ENCODE data around the gene LRRC8C.

The LRRC8C gene

GRCh38 chr1:89681045-89681729, 48.3 kb downstream of the LRRC8C start:
- Histone ChIP-seq H3K36me3 (replicated peaks) (no peaks in the 10 kb centered on the region), H3K4me1 (peaks cover 12% of the 10 kb centered on the region), H3K9me3 (no peaks in the 10 kb centered on the region), H3K4me3 (no peak overlapping the region), H3K27me3 (ENCODE audit: low read depth) (no peaks in the 10 kb centered on the region)
- DNase-seq (ENCODE audit: low spot score in 2 of 2), result no peak
- in situ Hi-C loops (cut with MboI; ENCODE audit: low sequenced_read_pairs), result no loop called here

- H3K36me3 ChIP-seq (replicated peaks), result no peaks in the 10 kb centered on the region
- no peak for DNase-seq (ENCODE audit: low spot score in 2 of 2)
- H3K4me1 ChIP-seq, result peaks cover 6% of the 10 kb centered on the region
- in situ Hi-C loops (cut with MboI; ENCODE audit: low sequenced_read_pairs), result no loop called here
- no peaks in the 10 kb centered on the region for H3K9me3 ChIP-seq
- H3K27me3 ChIP-seq (ENCODE audit: low read depth), result no peaks in the 10 kb centered on the region
- H3K4me3 ChIP-seq, result no peak overlapping the region
Observed at GRCh38 chr1:89682611-89683010, 49.7 kb downstream of the LRRC8C start.

GRCh38 chr1:89685461-89685860, 52.5 kb downstream of the LRRC8C start:
- in situ Hi-C loops (cut with MboI; ENCODE audit: low sequenced_read_pairs), result no loop called here
- DNase-seq (ENCODE audit: low spot score in 2 of 2), result no peak

DNA sequence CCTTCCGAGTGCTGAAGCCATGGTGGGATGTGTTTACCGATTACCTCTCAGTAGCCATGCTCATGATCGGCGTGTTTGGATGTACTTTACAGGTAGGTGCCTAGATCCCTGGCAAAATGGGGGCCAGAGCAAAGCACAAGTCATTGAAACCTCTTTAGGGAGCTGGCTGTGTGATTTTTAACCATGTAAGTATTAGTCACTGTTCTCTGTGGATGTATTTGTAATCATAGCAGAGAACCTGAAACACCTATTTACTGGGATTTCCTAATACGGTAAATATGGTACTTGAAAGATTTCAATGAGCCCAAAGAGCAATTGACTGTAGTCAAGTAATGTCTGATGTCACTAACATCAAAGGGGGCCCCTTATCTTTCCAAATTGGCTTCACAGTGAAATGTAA, 53.6 kb downstream of the LRRC8C start:
- H3K4me1 ChIP-seq, result no peaks in the 10 kb centered on the region
- no peaks in the 10 kb centered on the region for H3K27me3 ChIP-seq (ENCODE audit: low read depth)
- H3K36me3 ChIP-seq (replicated peaks), result no peaks in the 10 kb centered on the region
- no peak overlapping the region for H3K4me3 ChIP-seq
- in situ Hi-C loops (cut with MboI; ENCODE audit: low sequenced_read_pairs), result no loop called here
- no peak for DNase-seq (ENCODE audit: low spot score in 2 of 2)
- no peaks in the 10 kb centered on the region for H3K9me3 ChIP-seq

More at GRCh38 chr1:89685461-89685860, 52.5 kb downstream of the LRRC8C start:
- Histone ChIP-seq H3K27me3 (ENCODE audit: low read depth) (no peaks in the 10 kb centered on the region), H3K9me3 (no peaks in the 10 kb centered on the region), H3K4me1 (no peaks in the 10 kb centered on the region), H3K4me3 (no peak overlapping the region), H3K36me3 (replicated peaks) (no peaks in the 10 kb centered on the region)

GRCh38 chr1:89687254-89687653, 54.3 kb downstream of the LRRC8C start:
- H3K36me3 ChIP-seq (replicated peaks), result no peaks in the 10 kb centered on the region
- no peaks in the 10 kb centered on the region for H3K27me3 ChIP-seq (ENCODE audit: low read depth)
- H3K9me3 ChIP-seq, result no peaks in the 10 kb centered on the region
- H3K4me3 ChIP-seq, result no peak overlapping the region
- in situ Hi-C loops (cut with MboI; ENCODE audit: low sequenced_read_pairs), result no loop called here
- no peak for DNase-seq (ENCODE audit: low spot score in 2 of 2)
- H3K4me1 ChIP-seq, result peaks cover 4% of the 10 kb centered on the region; the same call in 1 of the 2 replicates

- Histone ChIP-seq H3K27me3 (ENCODE audit: low read depth) (no peaks in the 10 kb centered on the region), H3K36me3 (replicated peaks) (no peaks in the 10 kb centered on the region), H3K4me3 (no peak overlapping the region), H3K4me1 (peaks cover 11% of the 10 kb centered on the region), H3K9me3 (no peaks in the 10 kb centered on the region)
- in situ Hi-C loops (cut with MboI; ENCODE audit: low sequenced_read_pairs), result no loop called here
- DNase-seq (ENCODE audit: low spot score in 2 of 2), result no peak
Observed at GRCh38 chr1:89688607-89689006, 55.7 kb downstream of the LRRC8C start.

- peaks cover 11% of the 10 kb centered on the region for H3K4me1 ChIP-seq
- no peaks in the 10 kb centered on the region for H3K36me3 ChIP-seq (replicated peaks)
- H3K9me3 ChIP-seq, result no peaks in the 10 kb centered on the region
- H3K27me3 ChIP-seq (ENCODE audit: low read depth), result no peaks in the 10 kb centered on the region
- peak; percentile 25 to 31 for DNase-seq (ENCODE audit: low spot score in 2 of 2)
- no peak overlapping the region for H3K4me3 ChIP-seq
- in situ Hi-C loops (cut with MboI; ENCODE audit: low sequenced_read_pairs), result no loop called here
Observed at GRCh38 chr1:89689234-89689633, 56.3 kb downstream of the LRRC8C start.

DNA sequence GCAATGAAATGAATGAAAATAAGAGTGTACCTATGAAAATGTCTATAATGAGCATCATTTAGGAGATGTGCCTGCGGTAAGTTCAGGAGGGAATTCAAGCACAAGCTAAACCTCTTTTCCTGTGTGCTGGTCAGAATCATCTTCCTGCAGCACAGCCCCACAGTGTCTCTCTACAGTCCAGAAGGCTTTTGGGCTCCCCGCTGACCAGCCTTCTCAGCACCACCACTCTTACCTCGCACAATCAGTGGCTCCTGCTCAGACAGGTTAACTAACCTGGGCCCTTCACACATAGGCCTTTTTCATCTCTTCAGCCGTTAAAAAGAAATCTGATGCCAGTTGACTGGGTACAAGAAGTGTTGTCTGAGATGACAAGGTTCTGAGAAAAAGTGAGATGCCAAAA, 57.7 kb downstream of the LRRC8C start:
- H3K9me3 ChIP-seq, result no peaks in the 10 kb centered on the region
- H3K4me3 ChIP-seq, result no peak overlapping the region
- no peaks in the 10 kb centered on the region for H3K27me3 ChIP-seq (ENCODE audit: low read depth)
- H3K36me3 ChIP-seq (replicated peaks), result no peaks in the 10 kb centered on the region
- H3K4me1 ChIP-seq, result peaks cover 11% of the 10 kb centered on the region
- in situ Hi-C loops (cut with MboI; ENCODE audit: low sequenced_read_pairs), result no loop called here
- DNase-seq (ENCODE audit: low spot score in 2 of 2), result no peak

DNA sequence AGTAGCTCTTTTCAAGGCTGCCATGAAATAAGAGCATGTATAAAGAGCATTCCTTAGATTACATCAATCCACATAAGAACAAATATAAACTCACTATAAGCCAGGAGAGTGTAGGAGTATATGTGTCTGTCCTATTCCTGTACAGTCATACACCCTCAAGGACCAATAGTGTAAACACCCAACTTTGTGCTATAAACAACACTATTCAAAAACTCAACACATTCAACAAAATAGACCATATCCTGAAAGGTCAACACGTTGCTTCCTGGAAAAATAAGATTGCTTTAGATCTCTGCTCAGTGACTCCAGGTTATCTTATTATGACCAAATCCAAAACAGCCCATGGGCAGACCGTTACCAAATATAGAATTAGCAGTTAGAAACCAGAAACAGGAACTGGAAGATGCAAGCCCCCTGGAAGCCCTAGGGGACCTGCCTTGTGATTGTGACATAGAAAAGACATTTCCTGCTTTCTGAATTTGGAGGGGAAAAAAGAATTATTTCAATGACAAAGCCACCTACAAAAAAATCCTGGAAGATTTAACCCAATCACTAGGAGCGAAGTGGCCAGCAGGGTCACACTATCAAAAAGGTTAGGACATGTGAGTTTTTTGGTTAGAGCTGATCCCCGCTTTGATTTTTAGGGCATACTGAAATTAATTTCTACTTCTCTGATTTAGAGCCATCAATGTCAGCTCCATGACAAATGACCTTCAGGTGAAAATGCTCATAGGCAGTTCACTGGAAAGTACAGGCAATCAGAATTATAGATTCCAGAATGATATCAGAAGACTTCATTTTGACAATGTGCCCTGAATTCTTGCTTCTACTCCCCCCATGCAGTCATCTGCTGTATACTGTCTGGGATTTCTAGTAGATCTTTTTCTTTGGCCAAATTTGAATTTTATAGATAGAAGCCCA, 59.9 kb downstream of the LRRC8C start:
- no peak for DNase-seq (ENCODE audit: low spot score in 2 of 2)
- Histone ChIP-seq H3K4me1 (peaks cover 11% of the 10 kb centered on the region), H3K4me3 (no peak overlapping the region), H3K27me3 (ENCODE audit: low read depth) (no peaks in the 10 kb centered on the region), H3K36me3 (replicated peaks) (no peaks in the 10 kb centered on the region), H3K9me3 (no peaks in the 10 kb centered on the region)
- in situ Hi-C loops (cut with MboI; ENCODE audit: low sequenced_read_pairs), result no loop called here

GRCh38 chr1:89695847-89696246, 62.9 kb downstream of the LRRC8C start:
- no peaks in the 10 kb centered on the region for H3K36me3 ChIP-seq (replicated peaks)
- in situ Hi-C loops (cut with MboI; ENCODE audit: low sequenced_read_pairs), result no loop called here
- H3K27me3 ChIP-seq (ENCODE audit: low read depth), result no peaks in the 10 kb centered on the region
- no peak overlapping the region for H3K4me3 ChIP-seq
- no peak for DNase-seq (ENCODE audit: low spot score in 2 of 2)
- peaks cover 11% of the 10 kb centered on the region for H3K4me1 ChIP-seq
- H3K9me3 ChIP-seq, result no peaks in the 10 kb centered on the region

DNA sequence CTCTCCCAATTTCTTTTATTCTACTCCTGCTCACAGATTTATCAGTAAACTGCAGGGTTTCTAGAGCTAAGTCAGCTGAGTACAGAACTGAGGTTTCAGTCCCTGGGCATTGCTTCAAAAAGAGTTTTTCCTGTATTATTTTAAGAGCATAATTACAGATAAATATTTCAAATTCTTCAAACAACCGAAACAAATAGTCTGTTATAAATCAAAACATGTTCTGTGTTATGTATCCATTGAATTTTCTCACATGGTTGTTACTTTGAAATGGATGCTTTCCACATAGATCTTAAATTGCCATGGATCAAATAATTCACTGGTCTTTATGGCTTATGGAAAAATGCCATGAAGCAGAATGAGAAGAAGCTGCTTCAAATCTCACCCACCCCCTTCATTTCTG, 64.5 kb downstream of the LRRC8C start:
- no peaks in the 10 kb centered on the region for H3K36me3 ChIP-seq (replicated peaks)
- H3K4me1 ChIP-seq, result peaks cover 5% of the 10 kb centered on the region
- no peak overlapping the region for H3K4me3 ChIP-seq
- no peak for DNase-seq (ENCODE audit: low spot score in 2 of 2)
- in situ Hi-C loops (cut with MboI; ENCODE audit: low sequenced_read_pairs), result no loop called here
- no peaks in the 10 kb centered on the region for H3K27me3 ChIP-seq (ENCODE audit: low read depth)
- no peaks in the 10 kb centered on the region for H3K9me3 ChIP-seq

- Histone ChIP-seq H3K36me3 (replicated peaks) (no peaks in the 10 kb centered on the region), H3K4me1 (no peaks in the 10 kb centered on the region), H3K9me3 (no peaks in the 10 kb centered on the region), H3K4me3 (no peak overlapping the region), H3K27me3 (ENCODE audit: low read depth) (no peaks in the 10 kb centered on the region)
- in situ Hi-C loops (cut with MboI; ENCODE audit: low sequenced_read_pairs), result no loop called here
- no peak for DNase-seq (ENCODE audit: low spot score in 2 of 2)
Observed at GRCh38 chr1:89698020-89698560, 65.2 kb downstream of the LRRC8C start.

DNA sequence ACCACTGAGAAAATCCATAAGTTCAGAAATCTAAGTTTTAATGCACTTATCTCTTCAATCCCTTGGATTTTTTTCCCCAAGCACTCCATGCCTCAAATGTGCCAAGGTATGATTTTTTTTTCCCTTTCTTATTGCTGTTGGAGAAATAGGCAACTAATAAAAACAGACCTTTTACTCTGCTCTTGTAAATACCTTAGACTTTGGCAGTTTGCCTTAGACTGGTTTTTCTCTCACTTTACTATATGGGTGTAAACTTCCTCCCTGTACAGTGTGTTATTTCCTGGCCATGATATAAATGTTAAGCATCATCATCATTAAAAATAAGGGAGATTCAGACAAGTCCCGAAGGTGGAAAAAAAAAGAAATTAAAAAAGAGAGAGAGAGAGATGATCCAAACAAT, 65.7 kb downstream of the LRRC8C start:
- no peaks in the 10 kb centered on the region for H3K9me3 ChIP-seq
- in situ Hi-C loops (cut with MboI; ENCODE audit: low sequenced_read_pairs), result no loop called here
- no peaks in the 10 kb centered on the region for H3K4me1 ChIP-seq
- no peak overlapping the region for H3K4me3 ChIP-seq
- H3K36me3 ChIP-seq (replicated peaks), result no peaks in the 10 kb centered on the region
- H3K27me3 ChIP-seq (ENCODE audit: low read depth), result no peaks in the 10 kb centered on the region
- DNase-seq (ENCODE audit: low spot score in 2 of 2), result no peak

GRCh38 chr1:89699451-89699986, 66.6 kb downstream of the LRRC8C start:
- H3K4me3 ChIP-seq, result no peak overlapping the region
- H3K9me3 ChIP-seq, result no peaks in the 10 kb centered on the region
- no peaks in the 10 kb centered on the region for H3K4me1 ChIP-seq
- DNase-seq (ENCODE audit: low spot score in 2 of 2), result no peak
- in situ Hi-C loops (cut with MboI; ENCODE audit: low sequenced_read_pairs), result no loop called here
- H3K27me3 ChIP-seq (ENCODE audit: low read depth), result no peaks in the 10 kb centered on the region
- H3K36me3 ChIP-seq (replicated peaks), result no peaks in the 10 kb centered on the region
